HL-60 (cell line): ENCODE results near the gene AEBP2.
A peak's percentile ranks its signal among the peaks of the same experiment; 100 is the strongest.

Source experiments
- DNase-seq, 2 experiments: peaks; one replicate each; pipeline ENCODE4 v3.0.0-alpha.2; 2010 to 2020; ENCODE audit warnings: low read depth in 1 of 2, low spot score in 1 of 2
- H3K27ac ChIP-seq: fragments of 250-450 bp; sonication (Bioruptor Pico); replicated peaks from 2 replicates; pipeline ENCODE4 v1.5.1; 2020; ENCODE audit warnings: mild to moderate bottlenecking, moderate library complexity
- H3K27me3 ChIP-seq: fragments of 250-450 bp; sonication (Bioruptor Pico); 2 replicates; pipeline ENCODE4 v1.5.1; 2021; ENCODE audit warnings: mild to moderate bottlenecking, moderate library complexity; ENCODE audit not compliant: insufficient read depth, poor library complexity, severe bottlenecking
- H3K4me3 ChIP-seq: replicated peaks from 2 replicates; pipeline ENCODE4 v1.5.1; 2011; ENCODE audit warnings: mild to moderate bottlenecking, control low read depth, low read length; ENCODE audit not compliant: insufficient read depth
- CTCF ChIP-seq: IDR thresholded peaks from one replicate; pipeline ENCODE4 v1.5.1; 2011; ENCODE audit warnings: low read length, control low read depth, inconsistent platforms; ENCODE audit not compliant: insufficient read depth
- GABPA ChIP-seq: IDR thresholded peaks from 2 replicates; pipeline ENCODE4 v1.6.1; 2012; ENCODE audit warnings: low read depth
- POLR2AphosphoS5 ChIP-seq: IDR thresholded peaks from 2 replicates; pipeline ENCODE4 v1.6.1; 2012; ENCODE audit warnings: low read depth
- REST ChIP-seq: IDR thresholded peaks from 2 replicates; pipeline ENCODE4 v1.6.1; 2012; ENCODE audit warnings: low read depth; ENCODE audit not compliant: insufficient replicate concordance
- SPI1 ChIP-seq: IDR thresholded peaks from 2 replicates; pipeline ENCODE4 v1.6.1; 2012; ENCODE audit warnings: low read depth, mild to moderate bottlenecking, borderline replicate concordance

AEBP2 gene

GRCh38 chr12:19415563-19415962 is 23.7 kb upstream of the AEBP2 start:
- no peak overlapping the region for H3K4me3 ChIP-seq
- no peak overlapping the region for H3K27ac ChIP-seq
- TF ChIP-seq REST (no peak), GABPA (no peak), SPI1 (no peak), CTCF (no peak), POLR2AphosphoS5 (no peak)
- H3K27me3 ChIP-seq = no peaks in the 10 kb centered on the region
- no peak for DNase-seq

GRCh38 chr12:19419086-19419485 is 20.2 kb upstream of the AEBP2 start:
- no peak overlapping the region for H3K4me3 ChIP-seq
- no peaks in the 10 kb centered on the region for H3K27me3 ChIP-seq
- no peak overlapping the region for H3K27ac ChIP-seq
- no peak for DNase-seq
- TF ChIP-seq POLR2AphosphoS5 = no peak
- no peak for TF ChIP-seq CTCF
- TF ChIP-seq SPI1 = no peak
- no peak for TF ChIP-seq REST
- TF ChIP-seq GABPA = no peak

GRCh38 chr12:19421503-19422282 is 17.6 kb upstream of the AEBP2 start:
- no peak overlapping the region for H3K4me3 ChIP-seq
- no peaks in the 10 kb centered on the region for H3K27me3 ChIP-seq
- no peak for TF ChIP-seq POLR2AphosphoS5
- TF ChIP-seq REST = no peak
- no peak for TF ChIP-seq SPI1
- no peak for TF ChIP-seq CTCF
- no peak for TF ChIP-seq GABPA
- peak in 1 of 2 experiments; percentile 24 for DNase-seq
- no peak overlapping the region for H3K27ac ChIP-seq
